ENCODE data around the gene CARD10.

DNA sequence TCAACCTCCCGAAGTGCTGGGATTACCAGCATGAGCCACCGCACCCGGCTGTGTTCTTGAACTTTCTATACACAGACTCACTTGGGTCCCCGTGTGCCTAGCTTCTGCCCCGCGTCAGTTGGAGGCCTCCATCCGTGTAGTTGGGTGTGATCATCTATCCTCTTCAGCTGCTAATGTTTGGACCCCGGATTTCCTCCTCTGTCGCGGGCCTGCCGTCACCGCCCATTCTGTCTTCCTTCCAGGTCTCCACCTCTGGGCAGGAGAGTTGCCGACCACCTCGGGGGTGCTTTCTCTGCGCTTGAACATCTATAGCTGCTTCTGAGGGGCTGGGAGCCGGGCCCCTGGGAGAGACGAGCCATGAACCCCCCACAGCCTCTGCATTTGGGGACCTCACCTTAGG, 46.6 kb upstream of the CARD10 start:
- TF ChIP-seq, protein P1, sequence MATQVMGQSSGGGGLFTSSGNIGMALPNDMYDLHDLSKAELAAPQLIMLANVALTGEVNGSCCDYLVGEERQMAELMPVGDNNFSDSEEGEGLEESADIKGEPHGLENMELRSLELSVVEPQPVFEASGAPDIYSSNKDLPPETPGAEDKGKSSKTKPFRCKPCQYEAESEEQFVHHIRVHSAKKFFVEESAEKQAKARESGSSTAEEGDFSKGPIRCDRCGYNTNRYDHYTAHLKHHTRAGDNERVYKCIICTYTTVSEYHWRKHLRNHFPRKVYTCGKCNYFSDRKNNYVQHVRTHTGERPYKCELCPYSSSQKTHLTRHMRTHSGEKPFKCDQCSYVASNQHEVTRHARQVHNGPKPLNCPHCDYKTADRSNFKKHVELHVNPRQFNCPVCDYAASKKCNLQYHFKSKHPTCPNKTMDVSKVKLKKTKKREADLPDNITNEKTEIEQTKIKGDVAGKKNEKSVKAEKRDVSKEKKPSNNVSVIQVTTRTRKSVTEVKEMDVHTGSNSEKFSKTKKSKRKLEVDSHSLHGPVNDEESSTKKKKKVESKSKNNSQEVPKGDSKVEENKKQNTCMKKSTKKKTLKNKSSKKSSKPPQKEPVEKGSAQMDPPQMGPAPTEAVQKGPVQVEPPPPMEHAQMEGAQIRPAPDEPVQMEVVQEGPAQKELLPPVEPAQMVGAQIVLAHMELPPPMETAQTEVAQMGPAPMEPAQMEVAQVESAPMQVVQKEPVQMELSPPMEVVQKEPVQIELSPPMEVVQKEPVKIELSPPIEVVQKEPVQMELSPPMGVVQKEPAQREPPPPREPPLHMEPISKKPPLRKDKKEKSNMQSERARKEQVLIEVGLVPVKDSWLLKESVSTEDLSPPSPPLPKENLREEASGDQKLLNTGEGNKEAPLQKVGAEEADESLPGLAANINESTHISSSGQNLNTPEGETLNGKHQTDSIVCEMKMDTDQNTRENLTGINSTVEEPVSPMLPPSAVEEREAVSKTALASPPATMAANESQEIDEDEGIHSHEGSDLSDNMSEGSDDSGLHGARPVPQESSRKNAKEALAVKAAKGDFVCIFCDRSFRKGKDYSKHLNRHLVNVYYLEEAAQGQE (IDR thresholded peaks at IDR 0.05; ENCODE audit: borderline replicate concordance in 1 of 2, low read depth in 1 of 2, low read length in 2 of 2), result no peak
- TF ChIP-seq FOXK2 (IDR thresholded peaks at IDR 0.05) (no peak), ZBTB46 (CRISPR knock-in tag; IDR thresholded peaks at IDR 0.05; ENCODE audit: borderline replicate concordance) (no peak), PHF8 (CRISPR knock-in tag; IDR thresholded peaks at IDR 0.05) (no peak), ZBTB20 (CRISPR knock-in tag; IDR thresholded peaks at IDR 0.05; ENCODE audit: borderline replicate concordance, low read depth) (no peak), JUNB (CRISPR knock-in tag; IDR thresholded peaks at IDR 0.05; ENCODE audit: borderline replicate concordance) (no peak), SALL2 (CRISPR knock-in tag; IDR thresholded peaks at IDR 0.05) (no peak), MAFF (IDR thresholded peaks at IDR 0.05; ENCODE audit: low read depth, low read length) (no peak), ZNF362 (CRISPR knock-in tag; IDR thresholded peaks at IDR 0.05; ENCODE audit: borderline replicate concordance) (no peak), USF2 (IDR thresholded peaks at IDR 0.05; ENCODE audit: low read depth, low read length) (no peak), USF2 (CRISPR knock-in tag; IDR thresholded peaks at IDR 0.05; ENCODE audit: borderline replicate concordance) (no peak)
- TF ChIP-seq, protein P2, sequence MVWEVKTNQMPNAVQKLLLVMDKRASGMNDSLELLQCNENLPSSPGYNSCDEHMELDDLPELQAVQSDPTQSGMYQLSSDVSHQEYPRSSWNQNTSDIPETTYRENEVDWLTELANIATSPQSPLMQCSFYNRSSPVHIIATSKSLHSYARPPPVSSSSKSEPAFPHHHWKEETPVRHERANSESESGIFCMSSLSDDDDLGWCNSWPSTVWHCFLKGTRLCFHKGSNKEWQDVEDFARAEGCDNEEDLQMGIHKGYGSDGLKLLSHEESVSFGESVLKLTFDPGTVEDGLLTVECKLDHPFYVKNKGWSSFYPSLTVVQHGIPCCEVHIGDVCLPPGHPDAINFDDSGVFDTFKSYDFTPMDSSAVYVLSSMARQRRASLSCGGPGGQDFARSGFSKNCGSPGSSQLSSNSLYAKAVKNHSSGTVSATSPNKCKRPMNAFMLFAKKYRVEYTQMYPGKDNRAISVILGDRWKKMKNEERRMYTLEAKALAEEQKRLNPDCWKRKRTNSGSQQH (CRISPR knock-in tag; IDR thresholded peaks at IDR 0.05; ENCODE audit: low read depth), result no peak
- TF ChIP-seq, protein P3, sequence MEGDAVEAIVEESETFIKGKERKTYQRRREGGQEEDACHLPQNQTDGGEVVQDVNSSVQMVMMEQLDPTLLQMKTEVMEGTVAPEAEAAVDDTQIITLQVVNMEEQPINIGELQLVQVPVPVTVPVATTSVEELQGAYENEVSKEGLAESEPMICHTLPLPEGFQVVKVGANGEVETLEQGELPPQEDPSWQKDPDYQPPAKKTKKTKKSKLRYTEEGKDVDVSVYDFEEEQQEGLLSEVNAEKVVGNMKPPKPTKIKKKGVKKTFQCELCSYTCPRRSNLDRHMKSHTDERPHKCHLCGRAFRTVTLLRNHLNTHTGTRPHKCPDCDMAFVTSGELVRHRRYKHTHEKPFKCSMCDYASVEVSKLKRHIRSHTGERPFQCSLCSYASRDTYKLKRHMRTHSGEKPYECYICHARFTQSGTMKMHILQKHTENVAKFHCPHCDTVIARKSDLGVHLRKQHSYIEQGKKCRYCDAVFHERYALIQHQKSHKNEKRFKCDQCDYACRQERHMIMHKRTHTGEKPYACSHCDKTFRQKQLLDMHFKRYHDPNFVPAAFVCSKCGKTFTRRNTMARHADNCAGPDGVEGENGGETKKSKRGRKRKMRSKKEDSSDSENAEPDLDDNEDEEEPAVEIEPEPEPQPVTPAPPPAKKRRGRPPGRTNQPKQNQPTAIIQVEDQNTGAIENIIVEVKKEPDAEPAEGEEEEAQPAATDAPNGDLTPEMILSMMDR (CRISPR knock-in tag; IDR thresholded peaks at IDR 0.05), result no peak
- TF ChIP-seq, protein P4, sequence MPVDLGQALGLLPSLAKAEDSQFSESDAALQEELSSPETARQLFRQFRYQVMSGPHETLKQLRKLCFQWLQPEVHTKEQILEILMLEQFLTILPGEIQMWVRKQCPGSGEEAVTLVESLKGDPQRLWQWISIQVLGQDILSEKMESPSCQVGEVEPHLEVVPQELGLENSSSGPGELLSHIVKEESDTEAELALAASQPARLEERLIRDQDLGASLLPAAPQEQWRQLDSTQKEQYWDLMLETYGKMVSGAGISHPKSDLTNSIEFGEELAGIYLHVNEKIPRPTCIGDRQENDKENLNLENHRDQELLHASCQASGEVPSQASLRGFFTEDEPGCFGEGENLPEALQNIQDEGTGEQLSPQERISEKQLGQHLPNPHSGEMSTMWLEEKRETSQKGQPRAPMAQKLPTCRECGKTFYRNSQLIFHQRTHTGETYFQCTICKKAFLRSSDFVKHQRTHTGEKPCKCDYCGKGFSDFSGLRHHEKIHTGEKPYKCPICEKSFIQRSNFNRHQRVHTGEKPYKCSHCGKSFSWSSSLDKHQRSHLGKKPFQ (CRISPR knock-in tag; IDR thresholded peaks at IDR 0.05; ENCODE audit: insufficient replicate concordance), result no peak
- TF ChIP-seq, protein P5, sequence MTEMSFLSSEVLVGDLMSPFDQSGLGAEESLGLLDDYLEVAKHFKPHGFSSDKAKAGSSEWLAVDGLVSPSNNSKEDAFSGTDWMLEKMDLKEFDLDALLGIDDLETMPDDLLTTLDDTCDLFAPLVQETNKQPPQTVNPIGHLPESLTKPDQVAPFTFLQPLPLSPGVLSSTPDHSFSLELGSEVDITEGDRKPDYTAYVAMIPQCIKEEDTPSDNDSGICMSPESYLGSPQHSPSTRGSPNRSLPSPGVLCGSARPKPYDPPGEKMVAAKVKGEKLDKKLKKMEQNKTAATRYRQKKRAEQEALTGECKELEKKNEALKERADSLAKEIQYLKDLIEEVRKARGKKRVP (CRISPR knock-in tag; IDR thresholded peaks at IDR 0.05), result no peak

Measured in HepG2 (cell line).